Upper lobe of left lung (tissue), 4 donors: Measurements from ENCODE around the gene TRIP11.

Experiments
- POLR2A ChIP-seq, 4 donors: fragments of 450-650 bp; IDR thresholded peaks; one replicate each; pipeline ENCODE4 v1.5.1; 2016 to 2017; ENCODE audit warnings: antibody characterized with exemption in 4 of 4, mild to moderate bottlenecking in 2 of 4
- TF ChIP-seq, protein P1 (sequence below), 6 experiments: fragments of 450-650 bp in 4 of 6; fragments of 200-600 bp in 2 of 6; sonication (generic) in 2 of 6; IDR thresholded peaks; one replicate each; pipeline ENCODE4 v1.5.1; 2016 to 2019; ENCODE audit warnings: antibody characterized with exemption in 6 of 6

DNA sequence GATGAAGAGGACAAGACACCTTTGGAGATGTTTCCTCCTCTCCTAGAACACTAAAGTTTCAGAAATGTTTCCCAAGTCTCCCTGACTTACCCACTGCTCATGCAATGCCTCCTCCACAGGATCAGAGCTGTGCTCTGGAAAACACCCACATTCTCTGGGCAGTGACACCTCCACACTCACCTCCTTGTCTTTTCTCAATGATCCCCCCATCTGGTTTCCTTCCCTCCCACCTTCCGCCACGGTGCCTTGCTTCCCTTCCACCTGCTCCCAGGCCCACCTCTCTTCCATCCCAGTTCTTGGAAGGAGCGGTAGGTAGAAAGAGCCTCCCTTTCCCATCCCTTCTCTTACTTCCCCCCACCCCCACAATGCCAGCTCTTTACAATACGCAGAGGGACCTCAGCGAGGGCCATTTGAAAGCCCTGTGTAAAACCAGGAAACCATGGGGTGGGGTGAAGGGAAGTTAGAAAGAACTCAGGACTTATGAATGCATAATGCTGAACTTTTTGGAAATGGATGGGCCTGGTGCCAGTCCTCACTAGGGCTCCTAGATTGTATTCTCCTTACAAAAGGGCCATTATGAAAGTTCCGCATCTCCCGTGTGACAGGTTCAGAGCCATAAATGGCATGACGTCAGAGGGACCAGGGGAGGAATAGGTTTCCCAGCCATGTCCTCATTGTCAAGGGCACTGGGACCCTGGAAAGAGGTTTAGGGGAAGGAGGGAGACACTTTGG, 105.1 kb downstream of the TRIP11 start:
- TF ChIP-seq, protein P1, sequence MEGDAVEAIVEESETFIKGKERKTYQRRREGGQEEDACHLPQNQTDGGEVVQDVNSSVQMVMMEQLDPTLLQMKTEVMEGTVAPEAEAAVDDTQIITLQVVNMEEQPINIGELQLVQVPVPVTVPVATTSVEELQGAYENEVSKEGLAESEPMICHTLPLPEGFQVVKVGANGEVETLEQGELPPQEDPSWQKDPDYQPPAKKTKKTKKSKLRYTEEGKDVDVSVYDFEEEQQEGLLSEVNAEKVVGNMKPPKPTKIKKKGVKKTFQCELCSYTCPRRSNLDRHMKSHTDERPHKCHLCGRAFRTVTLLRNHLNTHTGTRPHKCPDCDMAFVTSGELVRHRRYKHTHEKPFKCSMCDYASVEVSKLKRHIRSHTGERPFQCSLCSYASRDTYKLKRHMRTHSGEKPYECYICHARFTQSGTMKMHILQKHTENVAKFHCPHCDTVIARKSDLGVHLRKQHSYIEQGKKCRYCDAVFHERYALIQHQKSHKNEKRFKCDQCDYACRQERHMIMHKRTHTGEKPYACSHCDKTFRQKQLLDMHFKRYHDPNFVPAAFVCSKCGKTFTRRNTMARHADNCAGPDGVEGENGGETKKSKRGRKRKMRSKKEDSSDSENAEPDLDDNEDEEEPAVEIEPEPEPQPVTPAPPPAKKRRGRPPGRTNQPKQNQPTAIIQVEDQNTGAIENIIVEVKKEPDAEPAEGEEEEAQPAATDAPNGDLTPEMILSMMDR (IDR thresholded peaks at IDR 0.05), result no peak
- TF ChIP-seq POLR2A (IDR thresholded peaks at IDR 0.05), result no peak
